ENCODE measurements around the gene MBOAT7. TPM values are rescaled to one million over a fixed set of nuclear protein-coding genes. Genes with fewer than 3 reads are reported as not detected.

The MBOAT7 gene
- polyA plus RNA-seq, 1 experiment, result 45.1 TPM

GRCh38 chr19:54180691-54181091 is 8.7 kb downstream of the MBOAT7 start:
- Histone ChIP-seq H3K9me3 (ENCODE audit: control insufficient read depth, insufficient read depth, low read length) (no peaks in the 10 kb centered on the region), H3K4me3 (ENCODE audit: low read depth, low read length) (no peak overlapping the region), H3K27me3 (ENCODE audit: control insufficient read depth, insufficient read depth, low read length) (no peaks in the 10 kb centered on the region), H3K27ac (ENCODE audit: low read depth, low read length) (no peak overlapping the region)
- ChIA-PET POLR2A (no interaction called here), CTCF (interaction anchor here (1.1 to 1.8 kb wide), 2 partner anchors 11 to 12 kb away, joined by 4 to 6 read pairs; no protein-coding TSS in a partner anchor)
- DNase-seq (ENCODE audit: low read depth, low spot score), result no peak
- TF ChIP-seq CTCF (IDR thresholded peaks at IDR 0.05; ENCODE audit: low read depth, low read length), result no peak

GRCh38 chr19:54179921-54180461 is 9.4 kb downstream of the MBOAT7 start:
- ChIA-PET POLR2A (interaction anchor here (0.8 to 0.9 kb wide), 2 partner anchors 12 to 21 kb away, joined by 3 to 4 read pairs; no protein-coding TSS in a partner anchor), CTCF (interaction anchor here (0.6 to 1.8 kb wide), 4 partner anchors 9 to 48 kb away, joined by 3 to 6 read pairs (median 4); partner anchors contain the start of gene MBOAT7)
- H3K9me3 ChIP-seq (ENCODE audit: control insufficient read depth, insufficient read depth, low read length), result no peaks in the 10 kb centered on the region
- DNase-seq (ENCODE audit: low read depth, low spot score), result no peak
- TF ChIP-seq CTCF (IDR thresholded peaks at IDR 0.05; ENCODE audit: low read depth, low read length), result peak; percentile 42
- H3K27ac ChIP-seq (ENCODE audit: low read depth, low read length), result no peak overlapping the region
- no peak overlapping the region for H3K4me3 ChIP-seq (ENCODE audit: low read depth, low read length)
- no peaks in the 10 kb centered on the region for H3K27me3 ChIP-seq (ENCODE audit: control insufficient read depth, insufficient read depth, low read length)

GRCh38 chr19:54179262-54179852 is 10.0 kb downstream of the MBOAT7 start:
- no peak overlapping the region for H3K4me3 ChIP-seq (ENCODE audit: low read depth, low read length)
- TF ChIP-seq CTCF (IDR thresholded peaks at IDR 0.05; ENCODE audit: low read depth, low read length), result no peak
- no peak overlapping the region for H3K27ac ChIP-seq (ENCODE audit: low read depth, low read length)
- no peak for DNase-seq (ENCODE audit: low read depth, low spot score)
- no peaks in the 10 kb centered on the region for H3K27me3 ChIP-seq (ENCODE audit: control insufficient read depth, insufficient read depth, low read length)
- ChIA-PET POLR2A (interaction anchor here (0.8 to 0.9 kb wide), 2 partner anchors 12 to 22 kb away, joined by 3 to 4 read pairs; no protein-coding TSS in a partner anchor), CTCF (interaction anchor here (0.6 to 1.3 kb wide), 3 partner anchors 9 to 48 kb away, joined by 3 to 4 read pairs (median 4); partner anchors contain the start of gene MBOAT7)
- H3K9me3 ChIP-seq (ENCODE audit: control insufficient read depth, insufficient read depth, low read length), result no peaks in the 10 kb centered on the region

- no peak overlapping the region for H3K4me3 ChIP-seq (ENCODE audit: low read depth, low read length)
- CTCF ChIA-PET, result interaction anchor here (1.3 kb wide), 1 partner anchor 11 kb away, joined by 4 read pairs; the partner anchor contains the start of gene MBOAT7
- POLR2A ChIA-PET, result no interaction called here
These were observed 10.7 kb downstream of the MBOAT7 start for GRCh38 chr19:54178581-54179261.

More at GRCh38 chr19:54178581-54179261, 10.7 kb downstream of the MBOAT7 start:
- DNase-seq (ENCODE audit: low read depth, low spot score), result no peak
- H3K9me3 ChIP-seq (ENCODE audit: control insufficient read depth, insufficient read depth, low read length), result no peaks in the 10 kb centered on the region
- no peak for TF ChIP-seq CTCF (IDR thresholded peaks at IDR 0.05; ENCODE audit: low read depth, low read length)
- no peaks in the 10 kb centered on the region for H3K27me3 ChIP-seq (ENCODE audit: control insufficient read depth, insufficient read depth, low read length)
- no peak overlapping the region for H3K27ac ChIP-seq (ENCODE audit: low read depth, low read length)

Data from AG04450 (cell line).